Liver (tissue), 9 donors: ENCODE measurements around the gene LANCL3. TPM values are rescaled to one million over a fixed set of nuclear protein-coding genes. Genes with fewer than 3 reads are reported as not detected.

ENCODE experiments used
- DNase-seq: peaks from one replicate; pipeline ENCODE4 v3.0.0-alpha.2; 2017; ENCODE audit warnings: low spot score
- H3K27ac ChIP-seq, 2 donors: one replicate each; pipeline ENCODE4 v1.7.0; 2013; ENCODE audit warnings: inconsistent platforms in 2 of 2, low read length in 2 of 2, control low read depth in 1 of 2, low read depth in 1 of 2, mild to moderate bottlenecking in 1 of 2
- H3K27me3 ChIP-seq, 4 donors: one replicate each; pipeline versions ENCODE4 v1.6.1 to v1.7.0; 2013; ENCODE audit warnings: low read length in 3 of 4, inconsistent platforms in 1 of 4, mild to moderate bottlenecking in 1 of 4, moderate library complexity in 1 of 4; ENCODE audit not compliant: control insufficient read depth in 4 of 4, insufficient read depth in 4 of 4
- H3K36me3 ChIP-seq, 4 donors: one replicate each; pipeline versions ENCODE4 v1.6.1 to v1.7.0; 2013; ENCODE audit warnings: low read length in 3 of 4, mild to moderate bottlenecking in 3 of 4, low read depth in 1 of 4, moderate library complexity in 1 of 4; ENCODE audit not compliant: control insufficient read depth in 4 of 4, insufficient read depth in 3 of 4
- H3K4me1 ChIP-seq, 4 donors: one replicate each; pipeline versions ENCODE4 v1.6.1 to v1.7.0; 2013; ENCODE audit warnings: low read length in 3 of 4, mild to moderate bottlenecking in 3 of 4, moderate library complexity in 1 of 4; ENCODE audit not compliant: control insufficient read depth in 4 of 4, insufficient read depth in 4 of 4
- H3K4me3 ChIP-seq, 3 donors: one replicate each; pipeline versions ENCODE4 v1.6.1 to v1.7.0; 2013; ENCODE audit warnings: low read length in 3 of 3, control low read depth in 1 of 3, low read depth in 1 of 3, mild to moderate bottlenecking in 1 of 3
- H3K9ac ChIP-seq, 2 donors: one replicate each; pipeline ENCODE4 v1.7.0; 2013; ENCODE audit warnings: low read length in 2 of 2, mild to moderate bottlenecking in 2 of 2, moderate library complexity in 2 of 2, control low read depth in 1 of 2, low read depth in 1 of 2
- H3K9me3 ChIP-seq, 4 donors: one replicate each; pipeline versions ENCODE4 v1.6.1 to v1.7.0; 2013; ENCODE audit warnings: low read length in 3 of 4; ENCODE audit not compliant: control insufficient read depth in 4 of 4
- FOXA2 ChIP-seq: IDR thresholded peaks from 2 replicates; pipeline ENCODE4 v1.6.1; 2016; ENCODE audit warnings: antibody characterized with exemption
- HNF4G ChIP-seq: IDR thresholded peaks from 2 replicates; pipeline ENCODE4 v1.6.1; 2016; ENCODE audit warnings: antibody characterized with exemption
- RXRA ChIP-seq, 2 donors: IDR thresholded peaks; 2 replicates each; pipeline ENCODE4 v1.6.1; 2017 to 2018; ENCODE audit warnings: antibody characterized with exemption in 2 of 2, mild to moderate bottlenecking in 1 of 2
- YY1 ChIP-seq: IDR thresholded peaks from 2 replicates; pipeline ENCODE4 v1.6.1; 2016; ENCODE audit warnings: antibody characterized with exemption, mild to moderate bottlenecking
- WGBS: extraction: QIAGEN DNeasy Blood & Tissue Kit; methylation state at CpG from one replicate; pipeline ENCODE4 v1.1.7; 2013; 5-methylcytosine and 5-hydroxymethylcytosine counted together
- polyA plus RNA-seq, 2 donors: library from polyadenylated mRNA; stranded (reverse) in 1 of 2; unstranded in 1 of 2; fragments of 200-250 nt in 1 of 2; fragments of >200 nt in 1 of 2; fragmentation: Nextera tagmentation in 1 of 2; extraction: Ambion mirVana in 1 of 2; gene quantifications; one replicate each; pipeline versions ENCODE4 v1.2.1 to v1.2.3, GENCODE V29; 2013 to 2015
- total RNA-seq, 2 donors: library from RNA; depleted of rRNA; stranded (reverse); fragments of >200 nt; gene quantifications; one replicate each; pipeline ENCODE4 v1.2.3, GENCODE V29; 2014
- TF ChIP-seq, protein P1 (sequence below): IDR thresholded peaks from 2 replicates; pipeline ENCODE4 v1.6.1; 2016; ENCODE audit warnings: antibody characterized with exemption
- TF ChIP-seq, protein P2 (sequence below): IDR thresholded peaks from 2 replicates; pipeline ENCODE4 v1.6.1; 2016; ENCODE audit warnings: antibody characterized with exemption, mild to moderate bottlenecking
- TF ChIP-seq, protein P3 (sequence below): fragments of 150-350 bp; IDR thresholded peaks from 2 replicates; pipeline ENCODE4 v1.5.1; 2017; ENCODE audit warnings: improper control_type of control experiment, low read depth, low read length; ENCODE audit not compliant: missing input control
- TF ChIP-seq, protein P4 (sequence below): IDR thresholded peaks from 2 replicates; pipeline ENCODE4 v1.6.1; 2016; ENCODE audit warnings: antibody characterized with exemption
- TF ChIP-seq, protein P5 (sequence below): IDR thresholded peaks from 2 replicates; pipeline ENCODE4 v1.6.1; 2016; ENCODE audit warnings: antibody characterized with exemption
- donor health status: healthy.
- donor health status: healthy.
- donor health status: healthy.
- donor health status: healthy.
- donor health status: healthy.

LANCL3 gene
- total and polyA plus RNA-seq, 4 donors, result under 0.01 to 2.1 (median 0.01) TPM; not detected in 1

DNA sequence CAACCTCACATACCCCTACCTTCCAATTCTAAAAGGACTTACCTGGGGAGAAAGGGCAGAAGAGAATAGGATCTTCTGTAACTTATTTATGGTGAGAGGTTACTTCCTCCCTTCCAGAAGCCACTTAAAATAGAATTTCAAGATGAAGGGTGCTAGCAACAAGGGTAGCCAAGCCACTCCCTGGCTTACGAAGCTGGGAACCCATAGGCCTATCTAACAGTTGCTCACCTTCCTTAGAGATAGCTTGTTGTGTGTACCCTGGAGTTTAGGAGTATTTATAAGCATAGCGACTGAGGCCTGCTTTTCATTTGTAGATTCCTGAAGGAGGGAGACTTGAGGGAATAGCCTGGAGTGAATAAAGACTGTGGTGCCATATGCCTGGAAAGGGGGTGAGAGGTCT lies 143.0 kb downstream of the LANCL3 start:
- H3K36me3 ChIP-seq, result no peaks in the 10 kb centered on the region
- no peak overlapping the region for H3K9ac ChIP-seq
- peaks cover 0 to 3% (median under 1%) of the 10 kb centered on the region in 4 donors for H3K9me3 ChIP-seq
- TF ChIP-seq YY1 (no peak), HNF4G (no peak), FOXA2 (no peak), RXRA (IDR thresholded peaks at IDR 0.05) (no peak)
- TF ChIP-seq, protein P1, sequence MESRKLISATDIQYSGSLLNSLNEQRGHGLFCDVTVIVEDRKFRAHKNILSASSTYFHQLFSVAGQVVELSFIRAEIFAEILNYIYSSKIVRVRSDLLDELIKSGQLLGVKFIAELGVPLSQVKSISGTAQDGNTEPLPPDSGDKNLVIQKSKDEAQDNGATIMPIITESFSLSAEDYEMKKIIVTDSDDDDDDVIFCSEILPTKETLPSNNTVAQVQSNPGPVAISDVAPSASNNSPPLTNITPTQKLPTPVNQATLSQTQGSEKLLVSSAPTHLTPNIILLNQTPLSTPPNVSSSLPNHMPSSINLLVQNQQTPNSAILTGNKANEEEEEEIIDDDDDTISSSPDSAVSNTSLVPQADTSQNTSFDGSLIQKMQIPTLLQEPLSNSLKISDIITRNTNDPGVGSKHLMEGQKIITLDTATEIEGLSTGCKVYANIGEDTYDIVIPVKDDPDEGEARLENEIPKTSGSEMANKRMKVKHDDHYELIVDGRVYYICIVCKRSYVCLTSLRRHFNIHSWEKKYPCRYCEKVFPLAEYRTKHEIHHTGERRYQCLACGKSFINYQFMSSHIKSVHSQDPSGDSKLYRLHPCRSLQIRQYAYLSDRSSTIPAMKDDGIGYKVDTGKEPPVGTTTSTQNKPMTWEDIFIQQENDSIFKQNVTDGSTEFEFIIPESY, result no peak
- TF ChIP-seq, protein P2, sequence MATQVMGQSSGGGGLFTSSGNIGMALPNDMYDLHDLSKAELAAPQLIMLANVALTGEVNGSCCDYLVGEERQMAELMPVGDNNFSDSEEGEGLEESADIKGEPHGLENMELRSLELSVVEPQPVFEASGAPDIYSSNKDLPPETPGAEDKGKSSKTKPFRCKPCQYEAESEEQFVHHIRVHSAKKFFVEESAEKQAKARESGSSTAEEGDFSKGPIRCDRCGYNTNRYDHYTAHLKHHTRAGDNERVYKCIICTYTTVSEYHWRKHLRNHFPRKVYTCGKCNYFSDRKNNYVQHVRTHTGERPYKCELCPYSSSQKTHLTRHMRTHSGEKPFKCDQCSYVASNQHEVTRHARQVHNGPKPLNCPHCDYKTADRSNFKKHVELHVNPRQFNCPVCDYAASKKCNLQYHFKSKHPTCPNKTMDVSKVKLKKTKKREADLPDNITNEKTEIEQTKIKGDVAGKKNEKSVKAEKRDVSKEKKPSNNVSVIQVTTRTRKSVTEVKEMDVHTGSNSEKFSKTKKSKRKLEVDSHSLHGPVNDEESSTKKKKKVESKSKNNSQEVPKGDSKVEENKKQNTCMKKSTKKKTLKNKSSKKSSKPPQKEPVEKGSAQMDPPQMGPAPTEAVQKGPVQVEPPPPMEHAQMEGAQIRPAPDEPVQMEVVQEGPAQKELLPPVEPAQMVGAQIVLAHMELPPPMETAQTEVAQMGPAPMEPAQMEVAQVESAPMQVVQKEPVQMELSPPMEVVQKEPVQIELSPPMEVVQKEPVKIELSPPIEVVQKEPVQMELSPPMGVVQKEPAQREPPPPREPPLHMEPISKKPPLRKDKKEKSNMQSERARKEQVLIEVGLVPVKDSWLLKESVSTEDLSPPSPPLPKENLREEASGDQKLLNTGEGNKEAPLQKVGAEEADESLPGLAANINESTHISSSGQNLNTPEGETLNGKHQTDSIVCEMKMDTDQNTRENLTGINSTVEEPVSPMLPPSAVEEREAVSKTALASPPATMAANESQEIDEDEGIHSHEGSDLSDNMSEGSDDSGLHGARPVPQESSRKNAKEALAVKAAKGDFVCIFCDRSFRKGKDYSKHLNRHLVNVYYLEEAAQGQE, result no peak
- TF ChIP-seq, protein P3, sequence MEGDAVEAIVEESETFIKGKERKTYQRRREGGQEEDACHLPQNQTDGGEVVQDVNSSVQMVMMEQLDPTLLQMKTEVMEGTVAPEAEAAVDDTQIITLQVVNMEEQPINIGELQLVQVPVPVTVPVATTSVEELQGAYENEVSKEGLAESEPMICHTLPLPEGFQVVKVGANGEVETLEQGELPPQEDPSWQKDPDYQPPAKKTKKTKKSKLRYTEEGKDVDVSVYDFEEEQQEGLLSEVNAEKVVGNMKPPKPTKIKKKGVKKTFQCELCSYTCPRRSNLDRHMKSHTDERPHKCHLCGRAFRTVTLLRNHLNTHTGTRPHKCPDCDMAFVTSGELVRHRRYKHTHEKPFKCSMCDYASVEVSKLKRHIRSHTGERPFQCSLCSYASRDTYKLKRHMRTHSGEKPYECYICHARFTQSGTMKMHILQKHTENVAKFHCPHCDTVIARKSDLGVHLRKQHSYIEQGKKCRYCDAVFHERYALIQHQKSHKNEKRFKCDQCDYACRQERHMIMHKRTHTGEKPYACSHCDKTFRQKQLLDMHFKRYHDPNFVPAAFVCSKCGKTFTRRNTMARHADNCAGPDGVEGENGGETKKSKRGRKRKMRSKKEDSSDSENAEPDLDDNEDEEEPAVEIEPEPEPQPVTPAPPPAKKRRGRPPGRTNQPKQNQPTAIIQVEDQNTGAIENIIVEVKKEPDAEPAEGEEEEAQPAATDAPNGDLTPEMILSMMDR, result no peak
- TF ChIP-seq, protein P4, sequence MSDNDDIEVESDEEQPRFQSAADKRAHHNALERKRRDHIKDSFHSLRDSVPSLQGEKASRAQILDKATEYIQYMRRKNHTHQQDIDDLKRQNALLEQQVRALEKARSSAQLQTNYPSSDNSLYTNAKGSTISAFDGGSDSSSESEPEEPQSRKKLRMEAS, result no peak
- no peak overlapping the region for H3K27ac ChIP-seq
- peaks cover 0 to 3% (median 0%) of the 10 kb centered on the region in 4 donors for H3K27me3 ChIP-seq
- no peak overlapping the region for H3K4me3 ChIP-seq
- WGBS, result 91% methylated on average over 2 of the region's 2 CpGs
- H3K4me1 ChIP-seq, result peaks cover 0 to 14% (median 6%) of the 10 kb centered on the region in 4 donors
- DNase-seq, result no peak

DNA sequence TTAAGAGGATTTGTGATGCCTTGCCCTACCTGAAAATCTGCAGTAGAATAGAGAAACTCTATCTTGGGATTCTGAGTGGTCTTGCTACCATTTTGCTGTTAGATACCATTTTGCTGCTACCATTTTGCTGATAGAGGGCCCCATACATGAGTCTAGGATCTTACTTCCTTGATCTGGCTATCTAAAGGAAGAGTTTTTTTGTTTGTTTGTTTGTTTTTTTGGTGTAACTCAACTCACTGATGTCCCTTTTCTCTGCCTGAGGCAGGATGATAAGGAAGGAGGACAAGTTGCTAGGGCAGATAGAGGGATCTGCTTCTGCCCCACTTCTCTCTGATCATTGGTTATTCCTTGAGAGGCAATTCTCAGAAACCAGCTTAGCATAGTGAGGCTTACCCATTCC lies 145.1 kb downstream of the LANCL3 start:
- H3K36me3 ChIP-seq, result peaks cover 0 to 2% (median 0%) of the 10 kb centered on the region in 4 donors
- peaks cover 0 to 7% (median 3%) of the 10 kb centered on the region in 4 donors for H3K4me1 ChIP-seq
- H3K27me3 ChIP-seq, result peaks cover 0 to 3% (median 0%) of the 10 kb centered on the region in 4 donors
- H3K27ac ChIP-seq, result no peak overlapping the region
- H3K9ac ChIP-seq, result no peak overlapping the region
- H3K9me3 ChIP-seq, result peaks cover 0 to 3% (median under 1%) of the 10 kb centered on the region in 4 donors
- no peak overlapping the region for H3K4me3 ChIP-seq
- no peak for DNase-seq
- TF ChIP-seq, protein P5, sequence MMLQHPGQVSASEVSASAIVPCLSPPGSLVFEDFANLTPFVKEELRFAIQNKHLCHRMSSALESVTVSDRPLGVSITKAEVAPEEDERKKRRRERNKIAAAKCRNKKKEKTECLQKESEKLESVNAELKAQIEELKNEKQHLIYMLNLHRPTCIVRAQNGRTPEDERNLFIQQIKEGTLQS, result no peak
